Activated CD8-positive, alpha-beta memory T cell treated with anti-CD3 and anti-CD28 coated beads, Interleukin-2, amount 10 ng/mL, durations not matched to agents 7 days and 5 days (primary cell): ENCODE measurements around the gene RASA3. TPM values are rescaled to one million over a fixed set of nuclear protein-coding genes. Genes with fewer than 3 reads are reported as not detected.
"Not testable (repeated sequence)": the region's sequence is repeated elsewhere in the genome, so short reads cannot be mapped to it uniquely, and the experiment has no call there.

Experiments used
- ATAC-seq: fragments of 150-1000 bp; cut with Tn5 transposase; one replicate; pipeline ENCODE4 v1.10.0; 2021; ENCODE audit warnings: moderate library complexity
- CTCF ChIA-PET: fragments of 350-600 bp; sonication (Branson Sonifier 250); formaldehyde crosslinking; loops from one replicate; lab custom pipeline; 2021; ENCODE audit warnings: antibody characterized with exemption; lab: Charles Lee
- DNase-seq: peaks from one replicate; pipeline ENCODE4 v3.0.0-alpha.2; 2020
- H3K27ac Mint-ChIP-seq: one replicate; pipeline ENCODE4 v1.8.0; 2021; ENCODE audit warnings: mild to moderate bottlenecking, mixed read lengths
- H3K27me3 Mint-ChIP-seq: one replicate; pipeline ENCODE4 v1.8.0; 2021; ENCODE audit warnings: mixed read lengths
- H3K36me3 Mint-ChIP-seq: one replicate; pipeline ENCODE4 v1.8.0; 2021; ENCODE audit warnings: mild to moderate bottlenecking, mixed read lengths
- H3K4me1 Mint-ChIP-seq: one replicate; pipeline ENCODE4 v1.8.0; 2021; ENCODE audit warnings: mixed read lengths
- H3K4me3 Mint-ChIP-seq: one replicate; pipeline ENCODE4 v1.8.0; 2021; ENCODE audit warnings: mild to moderate bottlenecking, moderate library complexity, mixed read lengths
- H3K9me3 Mint-ChIP-seq: one replicate; pipeline ENCODE4 v1.8.0; 2022; ENCODE audit warnings: low read depth, mixed read lengths
- total RNA-seq, 2 experiments: library from RNA; stranded (reverse); gene quantifications; one replicate each; pipeline ENCODE4 v1.2.3, GENCODE V29; 2021

The RASA3 gene
- total RNA-seq, 2 experiments from 2014 or later, result 16.3 to 49.2 TPM

DNA sequence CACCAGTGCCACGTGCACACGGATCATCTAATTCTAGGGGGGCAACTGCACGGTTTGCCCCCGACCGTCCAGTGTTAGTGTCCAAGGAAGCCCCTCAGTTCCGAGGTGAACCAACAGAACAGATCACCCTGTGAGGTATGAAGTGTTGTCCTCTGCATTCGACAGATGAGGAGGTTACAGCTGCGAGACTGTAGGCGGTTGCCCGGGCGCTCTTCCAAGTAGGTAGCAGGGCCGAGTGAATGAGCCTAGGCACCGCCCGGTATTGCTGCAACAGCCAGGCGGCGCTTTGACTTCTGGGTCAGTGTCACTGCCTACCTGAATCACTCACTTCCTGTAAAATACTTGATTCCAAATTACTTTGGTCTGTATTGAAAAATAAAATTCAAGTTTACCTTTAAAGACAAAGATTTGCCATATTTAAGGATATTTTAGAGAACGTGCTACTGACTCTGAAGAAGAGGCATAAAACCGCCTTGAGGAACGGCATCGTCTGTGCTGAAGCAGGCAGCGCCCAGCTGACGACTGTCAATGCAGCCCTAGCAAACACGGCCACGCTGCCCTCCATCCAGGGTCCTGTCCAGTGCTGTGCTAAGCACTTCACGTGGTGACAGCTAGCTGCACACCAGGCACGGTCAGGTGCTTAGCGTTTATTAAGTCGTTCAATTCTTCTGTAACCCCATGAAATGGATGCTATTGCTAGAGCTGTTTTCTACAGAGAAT lies 19.3 kb upstream of the RASA3 start:
- CTCF ChIA-PET, result interaction anchor here (1.0 to 1.9 kb wide), 3 partner anchors 9 to 21 kb away, joined by 3 to 7 read pairs (median 4); no protein-coding TSS in a partner anchor
- Mint-ChIP-seq H3K36me3 (peaks cover 6% of the 10 kb centered on the region), H3K9me3 (peaks cover 5% of the 10 kb centered on the region), H3K27ac (no peak overlapping the region), H3K27me3 (peaks cover 55% of the 10 kb centered on the region), H3K4me3 (no peak overlapping the region), H3K4me1 (peaks cover 65% of the 10 kb centered on the region)
- DNase-seq, result no peak
- ATAC-seq, result no peak

DNA sequence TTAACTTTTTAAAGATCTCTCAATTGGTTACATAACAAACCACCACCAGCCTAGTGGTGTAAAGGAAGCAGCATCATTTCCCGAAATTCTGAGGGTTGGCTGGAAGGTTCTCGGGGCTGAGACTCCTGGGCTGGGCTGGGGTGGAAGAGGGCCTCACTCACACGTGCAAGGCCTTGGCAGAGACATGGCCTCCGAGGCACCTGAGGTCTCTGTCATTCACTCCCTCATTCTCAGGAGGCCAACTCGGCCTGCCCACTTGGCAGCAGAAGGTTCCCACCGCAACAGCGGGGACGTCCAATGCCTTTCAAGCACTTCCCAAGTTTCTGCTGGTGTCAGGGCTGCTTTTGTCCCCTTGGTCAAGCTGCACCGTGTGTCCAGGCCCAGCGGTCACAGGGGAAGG lies 18.6 kb upstream of the RASA3 start:
- Mint-ChIP-seq H3K36me3 (peaks cover 6% of the 10 kb centered on the region), H3K27ac (no peak overlapping the region), H3K27me3 (peaks cover 61% of the 10 kb centered on the region), H3K9me3 (peaks cover 5% of the 10 kb centered on the region), H3K4me1 (peaks cover 66% of the 10 kb centered on the region), H3K4me3 (no peak overlapping the region)
- DNase-seq, result no peak
- CTCF ChIA-PET, result interaction anchor here (1.9 kb wide), 1 partner anchor 8 kb away, joined by 7 read pairs; no protein-coding TSS in a partner anchor
- ATAC-seq, result no peak

- H3K27ac Mint-ChIP-seq, result peak overlapping the region; percentile 50
- CTCF ChIA-PET, result interaction anchor here (1.1 kb wide), 1 partner anchor 10 kb away, joined by 3 read pairs; no protein-coding TSS in a partner anchor
- peaks cover 68% of the 10 kb centered on the region for H3K27me3 Mint-ChIP-seq
- H3K9me3 Mint-ChIP-seq, result peaks cover 5% of the 10 kb centered on the region
- H3K4me3 Mint-ChIP-seq, result no peak overlapping the region
- H3K4me1 Mint-ChIP-seq, result peaks cover 76% of the 10 kb centered on the region
- no peak for DNase-seq
- ATAC-seq, result no peak
- peaks cover 6% of the 10 kb centered on the region for H3K36me3 Mint-ChIP-seq
These were observed 17.6 kb upstream of the RASA3 start for GRCh38 chr13:114149774-114150740.

GRCh38 chr13:114148886-114149285 lies 16.5 kb upstream of the RASA3 start:
- DNase-seq, H3K9me3 Mint-ChIP-seq, H3K36me3 Mint-ChIP-seq, ATAC-seq: not testable (repeated sequence)
- Mint-ChIP-seq H3K4me3 (peak overlapping the region; percentile 38), H3K27me3 (peaks cover 70% of the 10 kb centered on the region), H3K4me1 (peaks cover 77% of the 10 kb centered on the region), H3K27ac (peak overlapping the region; percentile 82)
- CTCF ChIA-PET, result interaction anchor here (0.8 to 1.3 kb wide), 6 partner anchors 12 to 83 kb away, joined by 3 to 10 read pairs (median 4); no protein-coding TSS in a partner anchor

DNA sequence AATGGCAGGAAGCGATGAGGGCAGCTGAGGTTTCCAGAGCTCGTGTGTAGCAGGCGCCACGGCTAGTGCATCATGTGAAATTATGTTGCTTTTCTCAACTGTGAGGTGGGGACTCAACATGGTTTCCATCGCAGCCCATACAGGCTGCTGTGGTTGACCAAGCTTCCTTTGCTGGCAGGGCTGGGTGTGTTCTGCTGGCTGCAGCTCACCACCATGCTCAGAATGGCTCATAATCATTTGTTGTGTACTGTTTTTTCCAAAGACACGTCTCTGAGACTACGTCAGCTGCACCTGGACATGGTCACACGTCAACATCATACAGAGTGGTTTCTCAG lies 16.1 kb upstream of the RASA3 start:
- CTCF ChIA-PET, result interaction anchor here (0.7 to 1.3 kb wide), 9 partner anchors 12 to 83 kb away, joined by 3 to 10 read pairs (median 3); partner anchors contain the start of gene RASA3
- ATAC-seq, result peak; percentile 86
- peaks cover 2% of the 10 kb centered on the region for H3K9me3 Mint-ChIP-seq

DNA sequence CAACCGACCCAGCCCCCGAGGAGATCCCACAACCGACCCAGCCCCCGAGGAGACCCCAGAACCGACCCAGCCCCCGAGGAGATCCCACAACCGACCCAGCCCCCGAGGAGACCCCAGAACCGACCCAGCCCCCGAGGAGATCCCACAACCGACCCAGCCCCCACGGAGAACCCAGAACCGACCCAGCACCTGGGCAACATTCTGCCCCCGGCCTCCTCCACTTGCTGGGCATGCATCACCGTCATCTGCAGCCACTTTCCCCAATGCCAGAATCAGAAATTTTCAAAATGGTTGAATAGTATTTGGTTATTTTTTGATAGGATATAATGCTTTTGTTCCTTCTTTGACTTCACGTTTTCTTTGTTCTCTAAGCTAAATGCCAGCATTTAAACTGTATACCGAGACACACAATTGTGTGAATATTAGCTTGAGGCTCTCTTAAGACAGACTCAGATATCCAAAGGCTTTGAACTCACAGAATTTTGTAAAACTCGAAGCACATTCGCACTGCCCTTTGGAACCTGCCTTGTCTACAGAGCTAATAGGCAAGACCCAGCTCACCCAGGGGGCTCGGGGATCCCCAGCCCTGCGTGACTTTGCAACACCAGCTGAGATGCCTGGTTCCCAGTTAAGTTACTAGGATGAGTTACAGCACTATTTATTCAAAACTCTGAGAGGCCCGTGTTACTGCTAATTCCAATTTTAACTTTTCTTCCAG lies 15.5 kb upstream of the RASA3 start:
- peaks cover 63% of the 10 kb centered on the region for H3K27me3 Mint-ChIP-seq
- DNase-seq (no peak), ATAC-seq (peak; percentile 60)
- peaks cover 70% of the 10 kb centered on the region for H3K4me1 Mint-ChIP-seq
- H3K36me3 Mint-ChIP-seq, result peaks cover 2% of the 10 kb centered on the region
- H3K9me3 Mint-ChIP-seq, result no peaks in the 10 kb centered on the region
- peak overlapping the region; percentile 82 for H3K27ac Mint-ChIP-seq
- CTCF ChIA-PET, result interaction anchor here (0.7 to 1.3 kb wide), 9 partner anchors 11 to 82 kb away, joined by 3 to 10 read pairs (median 3); partner anchors contain the start of gene RASA3
- peak overlapping the region; percentile 38 for H3K4me3 Mint-ChIP-seq

More for the DNA sequence above, 16.1 kb upstream of the RASA3 start:
- Mint-ChIP-seq H3K4me1 (peaks cover 73% of the 10 kb centered on the region), H3K36me3 (peaks cover 3% of the 10 kb centered on the region), H3K4me3 (peak overlapping the region; percentile 38), H3K27me3 (peaks cover 66% of the 10 kb centered on the region), H3K27ac (peak overlapping the region; percentile 82)
- peak; percentile 95 for DNase-seq

DNA sequence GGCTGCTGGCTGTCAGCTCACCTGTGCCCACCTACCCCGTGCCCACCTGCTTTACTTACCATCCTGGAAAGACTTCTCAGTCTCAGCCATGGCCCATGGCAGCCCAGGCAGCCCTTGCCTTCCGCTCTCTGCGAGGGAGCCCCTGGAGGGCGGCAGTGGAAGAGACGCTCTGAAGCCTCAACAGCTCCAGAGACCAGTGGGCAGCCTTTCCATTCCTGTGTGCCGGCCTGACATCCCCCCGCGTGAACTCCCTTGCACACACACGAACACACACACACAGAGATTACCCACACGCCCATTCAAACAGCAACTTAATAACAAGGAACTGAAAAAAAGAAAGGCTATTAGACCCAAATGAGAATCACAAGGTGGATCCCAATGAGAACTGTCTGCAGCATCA lies 14.2 kb upstream of the RASA3 start:
- Mint-ChIP-seq H3K27ac (peak overlapping the region; percentile 4), H3K9me3 (no peaks in the 10 kb centered on the region), H3K36me3 (peaks cover 2% of the 10 kb centered on the region), H3K27me3 (peaks cover 51% of the 10 kb centered on the region), H3K4me3 (no peak overlapping the region), H3K4me1 (peaks cover 65% of the 10 kb centered on the region)
- DNase-seq (no peak), ATAC-seq (no peak)
- CTCF ChIA-PET, result no interaction called here

DNA sequence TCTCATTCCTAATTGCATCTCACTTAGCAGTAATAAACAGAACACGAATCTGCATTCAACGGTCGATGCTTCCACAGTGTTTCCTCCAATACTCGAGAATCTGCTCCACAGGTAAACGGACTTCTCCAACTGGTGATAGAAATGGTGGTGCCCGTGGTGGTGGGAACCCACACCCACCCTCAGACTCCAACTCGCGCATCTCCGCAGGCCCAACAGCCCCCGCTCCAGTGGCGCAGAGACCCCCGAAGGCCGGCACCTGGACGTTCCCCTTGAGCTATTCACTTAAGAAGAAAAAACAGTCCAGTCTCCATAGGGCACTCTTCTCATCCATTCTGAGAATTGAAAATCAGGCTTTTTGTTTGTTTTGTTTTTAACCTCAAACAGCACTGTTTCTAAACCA lies 13.8 kb upstream of the RASA3 start:
- peaks cover 46% of the 10 kb centered on the region for H3K27me3 Mint-ChIP-seq
- H3K4me1 Mint-ChIP-seq, result peaks cover 61% of the 10 kb centered on the region
- peak overlapping the region; percentile 7 for H3K27ac Mint-ChIP-seq
- CTCF ChIA-PET, result no interaction called here
- H3K9me3 Mint-ChIP-seq, result no peaks in the 10 kb centered on the region
- peaks cover 2% of the 10 kb centered on the region for H3K36me3 Mint-ChIP-seq
- ATAC-seq (no peak), DNase-seq (no peak)
- no peak overlapping the region for H3K4me3 Mint-ChIP-seq

- Mint-ChIP-seq H3K4me3 (no peak overlapping the region), H3K9me3 (no peaks in the 10 kb centered on the region), H3K27ac (peak overlapping the region; percentile 7), H3K4me1 (peaks cover 57% of the 10 kb centered on the region), H3K27me3 (peaks cover 44% of the 10 kb centered on the region), H3K36me3 (peaks cover 2% of the 10 kb centered on the region)
- DNase-seq, result no peak
- CTCF ChIA-PET, result interaction anchor here (1.7 kb wide), 1 partner anchor 15 kb away, joined by 6 read pairs; no protein-coding TSS in a partner anchor
- no peak for ATAC-seq
These were observed 13.3 kb upstream of the RASA3 start for GRCh38 chr13:114145722-114146121.

DNA sequence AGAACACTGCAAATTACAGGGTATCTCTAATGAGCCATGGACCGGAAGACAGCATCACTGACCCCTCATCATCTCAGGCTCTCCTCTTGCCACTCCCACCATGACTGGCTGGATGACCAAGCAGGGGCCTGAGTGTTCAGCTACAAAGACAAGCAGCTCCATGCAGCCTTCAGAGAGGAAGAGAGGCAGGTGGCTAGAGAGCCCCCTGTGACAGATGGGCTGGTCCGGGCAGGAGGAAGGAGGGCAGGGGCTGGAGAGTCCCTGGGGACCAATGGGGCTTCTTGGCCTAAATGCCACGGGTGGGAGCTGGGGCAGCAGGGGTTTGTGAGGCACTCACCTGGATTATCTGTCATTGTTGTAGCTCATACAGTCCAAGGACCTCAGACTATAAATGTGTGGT lies 12.8 kb upstream of the RASA3 start:
- Mint-ChIP-seq H3K9me3 (no peaks in the 10 kb centered on the region), H3K36me3 (peaks cover 2% of the 10 kb centered on the region), H3K27me3 (peaks cover 42% of the 10 kb centered on the region), H3K27ac (peak overlapping the region; percentile 42), H3K4me1 (peaks cover 52% of the 10 kb centered on the region), H3K4me3 (no peak overlapping the region)
- CTCF ChIA-PET, result interaction anchor here (0.8 to 1.7 kb wide), 2 partner anchors 14 to 22 kb away, joined by 3 to 6 read pairs; no protein-coding TSS in a partner anchor
- ATAC-seq (no peak), DNase-seq (no peak)

GRCh38 chr13:114144606-114145244 lies 12.3 kb upstream of the RASA3 start:
- Mint-ChIP-seq H3K27ac (peak overlapping the region; percentile 42), H3K36me3 (peaks cover 2% of the 10 kb centered on the region), H3K27me3 (peaks cover 37% of the 10 kb centered on the region), H3K4me1 (peaks cover 47% of the 10 kb centered on the region), H3K9me3 (no peaks in the 10 kb centered on the region), H3K4me3 (no peak overlapping the region)
- no peak for ATAC-seq
- CTCF ChIA-PET, result interaction anchor here (0.7 to 2.7 kb wide), 4 partner anchors 10 to 84 kb away, joined by 3 to 6 read pairs (median 4); no protein-coding TSS in a partner anchor
- DNase-seq, result no peak
